Measurements from ENCODE around the gene DNM3.

GRCh38 chr1:172255223-172255560 is 413.9 kb downstream of the DNM3 start:
- TF ChIP-seq CTCF (IDR thresholded peaks at IDR 0.05; ENCODE audit: low read length) (no peak), EZH2 (IDR thresholded peaks at IDR 0.05; ENCODE audit: borderline replicate concordance, low read length) (no peak)

Measured in OCI-LY1 (cell line).